ENCODE data around the gene NUAK1. TPM values are rescaled to one million over a fixed set of nuclear protein-coding genes. Genes with fewer than 3 reads are reported as not detected.

Gene NUAK1
- total and polyA plus RNA-seq, 2 donors, result 2.1 to 4.3 TPM

DNA sequence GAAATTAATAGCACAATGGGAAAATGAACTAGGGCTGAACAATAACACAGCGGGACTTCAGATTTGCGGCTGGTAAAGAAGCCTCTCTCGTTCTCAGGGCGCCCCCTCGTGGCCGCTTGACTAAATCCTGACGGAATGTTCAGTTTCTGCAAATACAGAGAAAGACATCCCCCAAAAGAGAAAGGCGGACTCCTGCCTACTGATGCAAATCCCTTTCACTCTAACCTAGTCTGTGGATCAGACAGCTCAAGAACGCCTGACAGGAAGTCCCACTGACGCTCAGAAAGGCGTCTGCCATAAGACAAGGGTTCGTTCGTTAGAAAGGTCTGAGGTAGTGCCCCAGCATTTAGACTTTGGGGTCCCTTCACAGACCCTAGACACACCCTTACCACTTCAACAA, 2.5 kb downstream of the NUAK1 start:
- WGBS, result 7% methylated on average over 13 of the region's 13 CpGs
- Histone ChIP-seq H3K36me3 (ENCODE audit: control insufficient read depth in 2 of 2, insufficient read depth in 2 of 2, low read length in 1 of 2) (no peaks in the 10 kb centered on the region), H3K27ac (ENCODE audit: low read depth in 1 of 2, low read length in 1 of 2) (peak overlapping the region in 1 of 2 donors; percentile 42), H3K9me3 (ENCODE audit: control insufficient read depth in 2 of 2, insufficient read depth in 1 of 2, low read length in 1 of 2) (peaks cover 0 to 1% of the 10 kb centered on the region in 2 donors), H3K27me3 (ENCODE audit: control insufficient read depth in 2 of 2, insufficient read depth in 1 of 2, low read length in 1 of 2) (peaks cover 49 to 65% of the 10 kb centered on the region in 2 donors), H3K4me1 (ENCODE audit: control insufficient read depth in 2 of 2, insufficient read depth in 2 of 2, low read length in 2 of 2) (peaks cover 0 to 7% of the 10 kb centered on the region in 2 donors), H3K4me3 (ENCODE audit: low read length in 2 of 2) (no peak overlapping the region)
- peak in 8 of 9 donors; percentile 22 to 77 (median 46) for DNase-seq (ENCODE audit: low read depth in 6 of 9, low spot score in 9 of 9)

DNA sequence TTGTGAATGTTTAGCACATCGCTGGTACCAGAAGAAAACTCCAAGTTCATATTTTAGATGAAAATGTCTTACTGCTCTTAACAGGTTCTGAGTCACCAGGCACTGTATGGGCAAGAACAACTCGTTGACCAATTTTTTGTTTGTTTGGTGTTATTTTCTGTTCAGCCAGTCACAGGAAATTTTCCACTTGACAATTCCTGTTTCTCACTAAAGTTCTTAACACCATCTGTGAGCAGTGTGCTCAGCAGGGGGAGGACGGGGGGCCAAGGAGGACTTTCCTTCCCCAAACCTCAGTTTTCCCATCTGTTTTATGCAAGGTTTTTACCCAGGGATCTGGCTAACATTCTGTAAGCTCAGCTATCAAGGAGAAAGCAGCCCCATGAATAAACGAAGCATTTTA, 3.0 kb downstream of the NUAK1 start:
- Histone ChIP-seq H3K36me3 (ENCODE audit: control insufficient read depth in 2 of 2, insufficient read depth in 2 of 2, low read length in 1 of 2) (no peaks in the 10 kb centered on the region), H3K9me3 (ENCODE audit: control insufficient read depth in 2 of 2, insufficient read depth in 1 of 2, low read length in 1 of 2) (peaks cover 0 to 1% of the 10 kb centered on the region in 2 donors), H3K27ac (ENCODE audit: low read depth in 1 of 2, low read length in 1 of 2) (no peak overlapping the region), H3K4me1 (ENCODE audit: control insufficient read depth in 2 of 2, insufficient read depth in 2 of 2, low read length in 2 of 2) (peaks cover 0 to 7% of the 10 kb centered on the region in 2 donors), H3K27me3 (ENCODE audit: control insufficient read depth in 2 of 2, insufficient read depth in 1 of 2, low read length in 1 of 2) (peaks cover 45 to 60% of the 10 kb centered on the region in 2 donors), H3K4me3 (ENCODE audit: low read length in 2 of 2) (no peak overlapping the region)
- 27% methylated on average over 4 of the region's 4 CpGs for WGBS
- DNase-seq (ENCODE audit: low read depth in 6 of 9, low spot score in 9 of 9), result no peak

DNA sequence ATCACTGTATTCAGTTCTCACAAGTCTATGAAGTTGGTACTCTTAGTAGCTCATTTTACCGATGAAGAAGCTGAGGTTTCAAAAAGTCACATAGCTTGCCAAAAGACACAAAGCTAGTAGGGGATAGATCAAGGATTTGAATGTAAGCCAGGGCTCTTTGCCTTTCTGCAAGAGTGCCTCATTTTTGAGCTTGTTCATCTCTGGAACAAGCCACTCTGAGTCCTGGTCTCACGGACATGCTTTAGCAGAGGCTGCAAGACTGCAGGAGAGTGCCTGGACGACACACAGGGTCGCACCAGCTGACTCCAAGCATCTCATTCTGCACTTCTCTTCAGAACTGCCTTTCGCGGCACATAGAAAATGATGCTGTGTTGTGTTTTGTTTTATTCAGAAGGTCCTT, 3.7 kb downstream of the NUAK1 start:
- no peaks in the 10 kb centered on the region for H3K9me3 ChIP-seq (ENCODE audit: control insufficient read depth in 2 of 2, insufficient read depth in 1 of 2, low read length in 1 of 2)
- no peak overlapping the region for H3K27ac ChIP-seq (ENCODE audit: low read depth in 1 of 2, low read length in 1 of 2)
- no peaks in the 10 kb centered on the region for H3K36me3 ChIP-seq (ENCODE audit: control insufficient read depth in 2 of 2, insufficient read depth in 2 of 2, low read length in 1 of 2)
- WGBS, result 85% methylated on average over 6 of the region's 6 CpGs
- no peak for DNase-seq (ENCODE audit: low read depth in 6 of 9, low spot score in 9 of 9)
- peaks cover 0 to 7% of the 10 kb centered on the region in 2 donors for H3K4me1 ChIP-seq (ENCODE audit: control insufficient read depth in 2 of 2, insufficient read depth in 2 of 2, low read length in 2 of 2)
- H3K27me3 ChIP-seq (ENCODE audit: control insufficient read depth in 2 of 2, insufficient read depth in 1 of 2, low read length in 1 of 2), result peaks cover 38 to 53% of the 10 kb centered on the region in 2 donors
- no peak overlapping the region for H3K4me3 ChIP-seq (ENCODE audit: low read length in 2 of 2)

DNA sequence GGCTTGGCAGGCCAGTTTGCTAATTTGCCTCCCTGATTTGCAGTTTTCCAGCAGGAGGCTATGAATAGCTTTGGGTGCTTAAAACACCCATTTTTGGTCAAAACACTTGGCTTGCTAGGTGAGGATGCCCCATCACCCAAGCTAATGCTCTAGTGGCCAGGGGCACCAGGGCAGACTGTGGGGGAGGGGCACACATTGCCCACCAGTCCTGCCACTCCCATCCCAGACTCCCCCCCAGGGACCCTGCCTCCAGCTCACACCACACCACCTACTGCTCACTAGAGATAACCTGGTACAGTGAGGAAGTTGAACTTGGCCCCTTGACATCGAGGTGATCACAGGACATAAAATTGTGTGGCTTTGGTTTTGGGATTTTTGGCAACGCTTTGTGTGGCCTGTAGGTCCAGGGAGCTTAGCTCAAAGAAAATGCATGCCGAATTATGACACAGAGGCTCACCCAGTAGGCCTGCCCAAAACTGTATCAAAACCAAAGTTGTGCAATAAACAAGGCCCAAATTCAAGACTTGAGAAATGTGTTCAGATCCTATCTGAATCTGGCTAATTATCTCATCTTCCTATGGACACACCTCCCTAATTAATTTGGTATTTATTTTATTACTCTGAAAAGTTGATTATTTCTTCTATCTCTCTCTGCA, 4.3 kb downstream of the NUAK1 start:
- no peak for DNase-seq (ENCODE audit: low read depth in 6 of 9, low spot score in 9 of 9)
- no peaks in the 10 kb centered on the region for H3K9me3 ChIP-seq (ENCODE audit: control insufficient read depth in 2 of 2, insufficient read depth in 1 of 2, low read length in 1 of 2)
- no peaks in the 10 kb centered on the region for H3K36me3 ChIP-seq (ENCODE audit: control insufficient read depth in 2 of 2, insufficient read depth in 2 of 2, low read length in 1 of 2)
- H3K4me1 ChIP-seq (ENCODE audit: control insufficient read depth in 2 of 2, insufficient read depth in 2 of 2, low read length in 2 of 2), result peaks cover 0 to 7% of the 10 kb centered on the region in 2 donors
- H3K4me3 ChIP-seq (ENCODE audit: low read length in 2 of 2), result no peak overlapping the region
- H3K27me3 ChIP-seq (ENCODE audit: control insufficient read depth in 2 of 2, insufficient read depth in 1 of 2, low read length in 1 of 2), result peaks cover 32 to 47% of the 10 kb centered on the region in 2 donors
- 36% methylated on average over 3 of the region's 3 CpGs for WGBS
- H3K27ac ChIP-seq (ENCODE audit: low read depth in 1 of 2, low read length in 1 of 2), result no peak overlapping the region

DNA sequence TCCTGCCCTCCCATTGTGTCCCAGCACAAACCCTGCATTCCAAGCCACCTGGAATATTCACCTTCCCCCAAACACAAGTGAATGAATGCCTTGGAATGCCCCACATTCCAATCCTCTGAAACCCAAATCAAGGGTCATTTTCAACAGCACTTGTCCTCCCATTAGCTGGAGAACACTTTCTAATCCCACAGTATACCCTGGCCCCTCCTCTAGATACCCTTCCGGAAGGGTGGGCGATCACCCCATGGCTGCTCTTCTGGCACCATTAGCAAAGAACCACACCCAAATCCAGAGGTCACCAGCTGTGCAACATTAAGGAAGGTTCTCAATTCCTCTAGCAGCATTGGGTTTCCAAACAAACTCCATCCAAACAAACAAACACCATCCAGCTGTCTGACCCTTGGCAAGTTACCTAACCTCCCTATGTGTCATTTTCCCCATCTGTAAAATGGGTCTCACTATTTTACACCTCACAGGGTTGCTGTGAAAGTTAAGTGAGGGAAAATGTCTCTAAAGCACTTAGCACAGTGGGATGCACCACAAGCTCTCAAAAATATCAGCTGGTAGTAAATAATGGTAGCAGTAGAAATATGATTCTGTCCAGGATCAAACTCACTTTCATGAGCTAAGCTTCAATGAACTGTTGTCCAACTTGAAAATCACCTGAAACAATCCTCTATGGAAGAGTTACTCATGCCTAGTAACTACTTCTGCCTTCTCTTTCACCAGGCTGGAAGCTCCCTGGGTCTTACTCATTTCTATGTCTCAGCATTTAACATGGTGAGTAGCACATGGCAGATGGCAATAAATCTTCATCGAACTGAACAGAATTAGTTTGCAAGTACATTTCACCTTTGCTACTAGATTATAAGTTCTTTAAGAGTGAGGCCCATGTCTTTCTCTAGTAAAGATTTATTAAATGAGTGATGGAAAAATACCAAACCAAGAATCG, 5.3 kb downstream of the NUAK1 start:
- Histone ChIP-seq H3K4me3 (ENCODE audit: low read length in 2 of 2) (no peak overlapping the region), H3K36me3 (ENCODE audit: control insufficient read depth in 2 of 2, insufficient read depth in 2 of 2, low read length in 1 of 2) (no peaks in the 10 kb centered on the region), H3K27ac (ENCODE audit: low read depth in 1 of 2, low read length in 1 of 2) (no peak overlapping the region), H3K4me1 (ENCODE audit: control insufficient read depth in 2 of 2, insufficient read depth in 2 of 2, low read length in 2 of 2) (peaks cover 0 to 7% of the 10 kb centered on the region in 2 donors), H3K27me3 (ENCODE audit: control insufficient read depth in 2 of 2, insufficient read depth in 1 of 2, low read length in 1 of 2) (peaks cover 22 to 38% of the 10 kb centered on the region in 2 donors), H3K9me3 (ENCODE audit: control insufficient read depth in 2 of 2, insufficient read depth in 1 of 2, low read length in 1 of 2) (no peaks in the 10 kb centered on the region)
- no peak for DNase-seq (ENCODE audit: low read depth in 6 of 9, low spot score in 9 of 9)
- WGBS, result 90% methylated on average over 4 of the region's 4 CpGs

DNA sequence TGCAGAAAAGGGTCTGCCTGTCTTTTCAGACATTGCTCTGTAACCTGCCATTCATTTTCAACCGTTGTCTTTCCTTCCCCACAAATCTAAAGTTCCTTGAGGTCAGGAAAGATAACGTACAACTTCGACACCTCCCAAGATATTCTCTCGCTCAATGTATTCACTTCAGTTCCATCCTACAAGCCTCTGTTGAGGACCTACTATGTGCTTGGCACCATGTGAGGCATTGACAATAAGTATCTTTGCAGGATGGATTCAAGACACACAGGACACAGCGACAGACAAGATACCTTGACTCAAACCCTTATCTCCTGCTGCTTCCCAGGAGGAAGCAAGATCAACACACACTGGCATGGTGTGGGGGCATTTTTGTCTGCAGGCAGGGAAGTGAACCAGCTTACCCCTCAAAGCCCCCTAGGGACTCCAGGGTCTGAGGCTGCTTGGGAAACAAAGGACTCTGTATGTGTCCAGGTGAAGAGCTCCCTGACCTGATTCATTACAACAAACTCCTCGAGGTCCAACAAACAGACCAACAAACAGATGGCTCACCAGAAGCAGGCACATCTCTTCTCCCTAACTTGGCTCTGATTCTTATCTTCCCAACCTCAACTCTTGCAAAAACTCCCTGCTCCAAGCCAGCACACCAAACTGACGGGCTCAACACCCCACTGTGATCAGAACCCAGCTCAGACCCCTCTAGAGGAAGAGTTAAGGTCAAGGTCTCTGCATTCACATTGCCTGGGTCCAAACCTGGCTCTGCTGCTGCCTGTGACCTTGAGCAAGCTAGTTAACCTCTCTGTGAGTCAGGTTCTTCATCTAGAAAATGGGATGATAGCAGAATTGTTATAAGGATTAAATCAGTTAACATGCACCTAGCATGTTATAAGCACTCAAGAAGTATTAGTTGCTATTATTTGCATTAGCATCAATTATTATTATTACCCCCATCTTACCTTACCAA, 6.3 kb downstream of the NUAK1 start:
- 83% methylated on average over 7 of the region's 7 CpGs for WGBS
- peaks cover 13 to 29% of the 10 kb centered on the region in 2 donors for H3K27me3 ChIP-seq (ENCODE audit: control insufficient read depth in 2 of 2, insufficient read depth in 1 of 2, low read length in 1 of 2)
- H3K36me3 ChIP-seq (ENCODE audit: control insufficient read depth in 2 of 2, insufficient read depth in 2 of 2, low read length in 1 of 2), result no peaks in the 10 kb centered on the region
- no peaks in the 10 kb centered on the region for H3K9me3 ChIP-seq (ENCODE audit: control insufficient read depth in 2 of 2, insufficient read depth in 1 of 2, low read length in 1 of 2)
- peaks cover 0 to 7% of the 10 kb centered on the region in 2 donors for H3K4me1 ChIP-seq (ENCODE audit: control insufficient read depth in 2 of 2, insufficient read depth in 2 of 2, low read length in 2 of 2)
- no peak overlapping the region for H3K4me3 ChIP-seq (ENCODE audit: low read length in 2 of 2)
- H3K27ac ChIP-seq (ENCODE audit: low read depth in 1 of 2, low read length in 1 of 2), result no peak overlapping the region
- DNase-seq (ENCODE audit: low read depth in 6 of 9, low spot score in 9 of 9), result no peak

DNA sequence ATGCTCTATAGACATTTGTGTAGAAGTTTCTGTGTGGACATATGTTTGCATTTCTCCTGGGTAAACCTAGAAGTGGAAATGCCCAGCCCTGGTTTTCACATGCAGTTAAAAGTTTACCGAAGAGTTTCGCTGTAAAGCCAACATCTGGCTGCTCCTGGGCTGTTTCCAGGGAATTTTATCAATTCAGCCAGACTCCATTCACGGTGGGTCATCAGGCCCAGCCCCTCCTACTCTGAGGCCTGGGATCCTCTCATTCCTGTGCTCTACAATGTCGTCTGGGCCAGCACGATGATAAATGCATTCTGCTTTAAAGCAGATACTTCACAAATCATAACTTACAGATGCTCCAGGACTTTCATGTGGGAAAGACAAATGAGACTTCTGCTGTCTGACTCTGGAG, 7.1 kb downstream of the NUAK1 start:
- Histone ChIP-seq H3K36me3 (ENCODE audit: control insufficient read depth in 2 of 2, insufficient read depth in 2 of 2, low read length in 1 of 2) (no peaks in the 10 kb centered on the region), H3K27ac (ENCODE audit: low read depth in 1 of 2, low read length in 1 of 2) (no peak overlapping the region)

DNA sequence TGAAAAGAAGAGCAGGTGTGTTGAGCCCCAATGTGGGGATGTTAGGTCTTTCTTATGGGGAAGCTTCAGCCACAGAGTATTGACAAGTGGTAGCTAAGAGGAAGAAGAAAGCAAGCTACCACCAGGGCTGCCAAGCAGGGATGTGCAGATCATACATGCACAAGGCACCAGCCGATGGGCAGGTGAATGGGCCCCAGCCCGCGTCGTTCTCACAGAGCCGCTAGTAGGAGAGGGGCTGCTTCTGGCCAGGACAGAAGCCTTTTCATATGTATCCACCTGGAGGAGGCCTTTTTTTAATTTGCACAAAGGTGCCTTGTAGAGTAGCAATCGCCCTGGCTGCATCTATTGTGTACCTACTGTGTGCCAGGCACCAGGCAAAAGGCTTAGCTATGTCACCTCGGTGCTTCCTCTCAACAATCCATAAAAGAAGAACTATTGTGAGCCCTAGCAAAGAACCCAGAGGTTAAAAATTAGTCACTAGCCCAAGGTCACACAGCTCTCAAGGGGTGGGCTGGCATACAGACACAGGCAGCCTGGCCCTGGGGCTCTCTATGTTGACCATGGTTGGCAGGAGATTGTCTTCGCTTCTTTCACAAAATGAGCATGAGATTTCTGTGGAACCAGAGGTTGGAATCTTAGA, 8.2 kb downstream of the NUAK1 start:
- 92% methylated on average over 8 of the region's 8 CpGs for WGBS

More for the DNA sequence above, 7.1 kb downstream of the NUAK1 start:
- Histone ChIP-seq H3K4me1 (ENCODE audit: control insufficient read depth in 2 of 2, insufficient read depth in 2 of 2, low read length in 2 of 2) (peaks cover 0 to 7% of the 10 kb centered on the region in 2 donors), H3K9me3 (ENCODE audit: control insufficient read depth in 2 of 2, insufficient read depth in 1 of 2, low read length in 1 of 2) (no peaks in the 10 kb centered on the region), H3K4me3 (ENCODE audit: low read length in 2 of 2) (no peak overlapping the region), H3K27me3 (ENCODE audit: control insufficient read depth in 2 of 2, insufficient read depth in 1 of 2, low read length in 1 of 2) (peaks cover 5 to 21% of the 10 kb centered on the region in 2 donors)
- 84% methylated on average over 5 of the region's 5 CpGs for WGBS
- no peak for DNase-seq (ENCODE audit: low read depth in 6 of 9, low spot score in 9 of 9)

More for the DNA sequence above, 8.2 kb downstream of the NUAK1 start:
- Histone ChIP-seq H3K4me1 (ENCODE audit: control insufficient read depth in 2 of 2, insufficient read depth in 2 of 2, low read length in 2 of 2) (peaks cover 0 to 4% of the 10 kb centered on the region in 2 donors), H3K27me3 (ENCODE audit: control insufficient read depth in 2 of 2, insufficient read depth in 1 of 2, low read length in 1 of 2) (peaks cover 0 to 11% of the 10 kb centered on the region in 2 donors), H3K27ac (ENCODE audit: low read depth in 1 of 2, low read length in 1 of 2) (no peak overlapping the region), H3K36me3 (ENCODE audit: control insufficient read depth in 2 of 2, insufficient read depth in 2 of 2, low read length in 1 of 2) (no peaks in the 10 kb centered on the region), H3K9me3 (ENCODE audit: control insufficient read depth in 2 of 2, insufficient read depth in 1 of 2, low read length in 1 of 2) (no peaks in the 10 kb centered on the region), H3K4me3 (ENCODE audit: low read length in 2 of 2) (no peak overlapping the region)
- no peak for DNase-seq (ENCODE audit: low read depth in 6 of 9, low spot score in 9 of 9)

All from thymus (tissue), 11 donors.